Tibial artery (tissue), 4 donors: ENCODE results near the gene ARHGAP18.

Experiments used
- DNase-seq, 2 donors: peaks; one replicate each; pipeline ENCODE4 v3.0.0-alpha.2; 2019
- H3K27ac ChIP-seq, 2 donors: fragments of 200-600 bp; sonication (generic) in 1 of 2; 1 replicate in 1 of 2; 2 replicates in 1 of 2; pipeline ENCODE4 v1.5.1; 2018 to 2019; ENCODE audit warnings: mild to moderate bottlenecking in 1 of 2
- H3K27me3 ChIP-seq, 2 donors: fragments of 200-600 bp; sonication (generic) in 1 of 2; one replicate each; pipeline versions ENCODE4 v1.5.1 to v1.6.0; 2016 to 2019
- H3K36me3 ChIP-seq, 3 donors: fragments of 200-600 bp; sonication (generic) in 2 of 3; one replicate each; pipeline ENCODE4 v1.5.1; 2016 to 2019; ENCODE audit warnings: mild to moderate bottlenecking in 2 of 3
- H3K4me1 ChIP-seq, 4 donors: fragments of 200-600 bp; sonication (generic) in 2 of 4; 1 replicate in 3 of 4; 2 replicates in 1 of 4; pipeline ENCODE4 v1.5.1; 2016 to 2019
- H3K4me3 ChIP-seq, 2 donors: fragments of 200-600 bp; sonication (generic) in 1 of 2; 1 replicate in 1 of 2; 2 replicates in 1 of 2; pipeline ENCODE4 v1.5.1; 2018 to 2019; ENCODE audit warnings: mild to moderate bottlenecking in 2 of 2
- H3K9me3 ChIP-seq, 3 donors: fragments of 200-600 bp; sonication (generic) in 1 of 3; one replicate each; pipeline ENCODE4 v1.5.1; 2016 to 2019
- intact Hi-C: fragments of 100-400 bp; cut with DNase I; formaldehyde crosslinking; loops from one replicate; pipeline ENCODE4 v1.15.0; 2023; ENCODE audit warnings: low total_unique reads
- TF ChIP-seq, protein P1 (sequence below), 2 experiments: fragments of 200-600 bp in 1 of 2; fragments of 450-650 bp in 1 of 2; IDR thresholded peaks; one replicate each; pipeline ENCODE4 v1.5.1; 2017 to 2019; ENCODE audit warnings: antibody characterized with exemption in 2 of 2, mild to moderate bottlenecking in 1 of 2, moderate library complexity in 1 of 2

ARHGAP18 gene

DNA sequence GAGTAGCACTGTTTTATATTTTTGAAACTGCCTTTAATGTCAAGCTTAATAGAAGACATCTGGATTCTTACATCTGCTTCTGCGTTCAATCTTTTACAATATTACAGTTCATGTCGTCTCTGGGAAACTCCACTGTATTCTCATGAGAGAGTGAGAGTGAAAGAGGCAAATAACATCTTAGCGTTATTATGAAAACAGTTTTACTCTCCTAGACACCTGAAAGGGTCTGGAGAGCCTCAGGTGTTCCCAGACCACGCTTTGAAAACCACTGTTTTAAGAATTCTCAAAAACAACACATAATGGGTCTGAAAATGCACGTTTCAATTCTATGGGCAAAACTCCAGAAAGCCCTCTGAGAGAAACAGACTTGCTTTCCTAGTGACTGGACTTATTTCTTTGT, 63.3 kb downstream of the ARHGAP18 start:
- Histone ChIP-seq H3K4me3 (no peak overlapping the region), H3K27me3 (no peaks in the 10 kb centered on the region), H3K4me1 (peaks cover 0 to 20% (median 3%) of the 10 kb centered on the region in 4 donors)

DNA sequence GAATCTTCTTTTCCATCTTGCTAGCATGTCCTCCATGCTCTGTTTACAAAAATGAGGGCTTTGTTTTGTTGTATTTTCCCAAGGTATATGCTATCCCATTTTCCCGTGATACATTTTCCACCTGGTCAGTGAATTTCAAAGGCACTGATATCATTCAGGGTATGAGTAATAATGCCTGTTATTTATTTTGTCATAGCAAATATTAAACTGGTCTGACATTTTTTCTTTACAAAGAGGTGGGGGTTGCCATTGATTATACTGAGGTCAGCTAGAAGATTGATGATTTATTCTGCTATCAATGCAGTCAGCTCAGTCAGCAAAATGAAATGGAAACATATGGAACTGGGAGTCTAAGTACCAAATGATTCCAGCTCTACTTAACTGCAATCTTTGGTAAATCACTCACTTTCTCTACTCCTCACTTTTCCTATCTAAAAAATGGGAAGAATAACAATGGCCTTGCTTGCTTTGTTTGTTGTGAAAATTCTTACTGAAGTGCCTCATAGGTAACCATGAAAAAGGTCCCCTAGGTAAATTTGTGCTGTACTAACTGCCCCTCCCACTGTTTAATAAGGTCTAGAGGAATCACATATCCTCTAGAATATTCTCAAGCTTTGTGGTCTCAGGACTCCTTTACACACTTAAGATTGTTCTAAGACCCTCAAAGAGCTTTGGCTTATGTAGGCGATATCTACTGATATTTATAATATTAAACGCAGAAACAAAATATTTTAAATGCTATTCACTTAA, 64.0 kb downstream of the ARHGAP18 start:
- no peak overlapping the region for H3K27ac ChIP-seq
- no peaks in the 10 kb centered on the region for H3K36me3 ChIP-seq
- no peak for DNase-seq
- peaks cover 0 to 24% (median 3%) of the 10 kb centered on the region in 4 donors for H3K4me1 ChIP-seq
- TF ChIP-seq, protein P1, sequence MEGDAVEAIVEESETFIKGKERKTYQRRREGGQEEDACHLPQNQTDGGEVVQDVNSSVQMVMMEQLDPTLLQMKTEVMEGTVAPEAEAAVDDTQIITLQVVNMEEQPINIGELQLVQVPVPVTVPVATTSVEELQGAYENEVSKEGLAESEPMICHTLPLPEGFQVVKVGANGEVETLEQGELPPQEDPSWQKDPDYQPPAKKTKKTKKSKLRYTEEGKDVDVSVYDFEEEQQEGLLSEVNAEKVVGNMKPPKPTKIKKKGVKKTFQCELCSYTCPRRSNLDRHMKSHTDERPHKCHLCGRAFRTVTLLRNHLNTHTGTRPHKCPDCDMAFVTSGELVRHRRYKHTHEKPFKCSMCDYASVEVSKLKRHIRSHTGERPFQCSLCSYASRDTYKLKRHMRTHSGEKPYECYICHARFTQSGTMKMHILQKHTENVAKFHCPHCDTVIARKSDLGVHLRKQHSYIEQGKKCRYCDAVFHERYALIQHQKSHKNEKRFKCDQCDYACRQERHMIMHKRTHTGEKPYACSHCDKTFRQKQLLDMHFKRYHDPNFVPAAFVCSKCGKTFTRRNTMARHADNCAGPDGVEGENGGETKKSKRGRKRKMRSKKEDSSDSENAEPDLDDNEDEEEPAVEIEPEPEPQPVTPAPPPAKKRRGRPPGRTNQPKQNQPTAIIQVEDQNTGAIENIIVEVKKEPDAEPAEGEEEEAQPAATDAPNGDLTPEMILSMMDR (IDR thresholded peaks at IDR 0.05) = no peak
- no peaks in the 10 kb centered on the region for H3K27me3 ChIP-seq
- no peaks in the 10 kb centered on the region for H3K9me3 ChIP-seq
- H3K4me3 ChIP-seq = no peak overlapping the region
- intact Hi-C loops = no loop called here

More for the DNA sequence above, 63.3 kb downstream of the ARHGAP18 start:
- Histone ChIP-seq H3K27ac (no peak overlapping the region), H3K9me3 (no peaks in the 10 kb centered on the region), H3K36me3 (no peaks in the 10 kb centered on the region)
- intact Hi-C loops = no loop called here
- TF ChIP-seq, protein P1 (IDR thresholded peaks at IDR 0.05) = no peak
- no peak for DNase-seq

DNA sequence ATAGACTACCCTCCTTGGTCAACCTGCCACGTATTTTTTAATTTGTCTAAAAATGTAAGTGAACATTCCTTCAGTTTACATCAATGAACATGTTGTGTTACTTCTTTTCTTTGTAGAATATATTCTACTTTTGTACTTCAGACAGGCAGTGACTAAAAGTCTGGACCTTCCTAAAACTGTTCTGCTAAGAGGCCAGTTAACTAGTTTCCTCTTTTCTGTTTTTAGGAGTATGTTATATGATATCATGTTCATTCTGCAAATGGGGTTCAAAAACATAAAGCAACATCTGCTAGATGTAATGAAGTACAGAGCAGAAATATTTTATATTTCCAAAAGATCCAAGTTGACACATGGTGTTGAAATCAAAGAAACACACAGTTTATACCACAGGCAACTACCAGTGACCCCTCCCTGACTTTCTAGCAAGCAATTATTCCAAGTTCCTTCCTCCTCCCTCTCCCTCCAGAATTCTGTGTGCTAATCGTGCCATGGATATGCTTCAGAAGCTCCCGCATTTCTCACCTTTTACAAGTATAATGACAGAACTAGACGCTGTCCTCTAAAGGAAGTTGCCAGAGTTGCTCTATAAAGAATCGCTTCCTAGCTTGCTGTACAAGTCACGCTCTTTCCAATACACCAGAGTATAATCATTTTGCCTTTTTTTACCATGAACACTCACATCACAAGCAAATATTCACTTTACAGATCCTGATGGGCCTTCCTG, 64.7 kb downstream of the ARHGAP18 start:
- DNase-seq = no peak
- Histone ChIP-seq H3K9me3 (no peaks in the 10 kb centered on the region), H3K4me1 (peaks cover 0 to 24% (median 3%) of the 10 kb centered on the region in 4 donors), H3K4me3 (no peak overlapping the region), H3K36me3 (no peaks in the 10 kb centered on the region), H3K27ac (no peak overlapping the region), H3K27me3 (no peaks in the 10 kb centered on the region)
- intact Hi-C loops = no loop called here
- TF ChIP-seq, protein P1 (IDR thresholded peaks at IDR 0.05) = no peak

DNA sequence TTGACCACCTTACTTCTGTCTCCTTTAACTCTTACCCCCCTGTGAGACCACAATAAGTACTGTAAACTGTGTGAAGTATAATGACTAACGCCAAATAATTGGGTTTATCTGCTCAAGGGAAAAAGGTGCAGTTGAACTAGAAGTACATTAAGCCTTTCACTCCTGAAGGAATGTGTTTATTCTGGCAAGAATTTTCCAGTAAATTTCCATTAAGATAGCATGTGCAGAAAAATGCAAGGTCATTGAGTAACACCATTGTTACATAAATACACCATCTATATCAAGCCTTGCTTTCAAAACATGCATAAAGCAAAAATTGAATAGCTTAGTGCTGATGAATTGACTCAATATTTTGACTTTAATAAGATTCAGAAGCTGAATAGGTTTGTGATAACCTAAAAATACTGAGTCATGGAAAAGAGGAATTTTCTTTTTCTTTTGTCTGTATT, 65.4 kb downstream of the ARHGAP18 start:
- TF ChIP-seq, protein P1 (IDR thresholded peaks at IDR 0.05) = no peak

DNA sequence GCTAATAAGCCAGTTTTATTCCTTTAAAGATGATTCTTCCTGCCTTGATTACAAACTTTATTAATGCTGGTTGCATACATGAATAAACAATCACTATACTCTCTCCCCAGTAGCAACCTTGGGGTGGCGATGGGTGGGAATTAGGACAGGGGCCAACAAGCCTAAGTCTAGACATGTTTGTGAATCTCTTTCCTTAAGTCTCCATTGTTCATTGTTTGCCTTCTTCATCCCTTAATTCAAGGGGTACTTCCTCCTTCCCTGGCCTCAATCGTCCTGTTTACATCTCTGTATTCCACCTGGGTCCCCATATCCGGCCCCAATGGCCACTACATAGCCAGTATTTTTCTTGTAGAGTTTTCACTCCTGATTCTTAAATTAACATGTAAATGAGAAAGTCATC, 66.0 kb downstream of the ARHGAP18 start:
- Histone ChIP-seq H3K36me3 (no peaks in the 10 kb centered on the region), H3K9me3 (no peaks in the 10 kb centered on the region), H3K4me1 (peaks cover 0 to 24% (median 3%) of the 10 kb centered on the region in 4 donors), H3K27me3 (no peaks in the 10 kb centered on the region), H3K27ac (no peak overlapping the region), H3K4me3 (no peak overlapping the region)
- intact Hi-C loops = no loop called here
- no peak for DNase-seq
- TF ChIP-seq, protein P1 (IDR thresholded peaks at IDR 0.05) = no peak

More for the DNA sequence above, 65.4 kb downstream of the ARHGAP18 start:
- no peaks in the 10 kb centered on the region for H3K27me3 ChIP-seq
- no peaks in the 10 kb centered on the region for H3K9me3 ChIP-seq
- intact Hi-C loops = no loop called here
- H3K4me3 ChIP-seq = no peak overlapping the region
- DNase-seq = no peak
- H3K4me1 ChIP-seq = peaks cover 0 to 24% (median 3%) of the 10 kb centered on the region in 4 donors
- no peaks in the 10 kb centered on the region for H3K36me3 ChIP-seq
- H3K27ac ChIP-seq = no peak overlapping the region
